DOHH2 (cell line): Measurements from ENCODE around the gene ARID3B.
"Not testable (repeated sequence)": the region's sequence is repeated elsewhere in the genome, so short reads cannot be mapped to it uniquely, and the experiment has no call there.

Experiments used
- CTCF ChIP-seq: fragments of 200-600 bp; sonication (generic); IDR thresholded peaks from one replicate; pipeline ENCODE4 v1.5.1; 2014; ENCODE audit warnings: antibody characterized with exemption, mild to moderate bottlenecking, low read depth, low read length; ENCODE audit not compliant: poor library complexity, severe bottlenecking
- EZH2phosphoT487 ChIP-seq: fragments of 200-600 bp; sonication (generic); IDR thresholded peaks from 2 replicates; pipeline ENCODE4 v1.6.1; 2017; ENCODE audit warnings: borderline replicate concordance, mild to moderate bottlenecking, antibody characterized with exemption, low read length, moderate library complexity, mixed read lengths

GRCh38 chr15:74597146-74597705, 56.2 kb downstream of the ARID3B start:
- not testable (repeated sequence) for TF ChIP-seq CTCF, EZH2phosphoT487
